HEK293 (cell line): ENCODE data around the gene ZNF232.

ENCODE experiments used
- CTCF ChIP-seq: fragments of 450-650 bp; formaldehyde crosslinking; IDR thresholded peaks from 2 replicates; pipeline ENCODE4 v1.5.1; 2016; ENCODE audit warnings: missing biosample characterization, missing genetic modification characterization
- ELK4 ChIP-seq: IDR thresholded peaks from 2 replicates; pipeline ENCODE4 v1.6.1; 2011; ENCODE audit warnings: mild to moderate bottlenecking, low read depth, low read length, borderline replicate concordance
- MEIS1 ChIP-seq: sonication (generic); formaldehyde crosslinking; IDR thresholded peaks from 2 replicates; pipeline ENCODE4 v1.8.1; 2022; ENCODE audit warnings: missing genetic modification reagents, mild to moderate bottlenecking, borderline replicate concordance
- SALL2 ChIP-seq: fragments of 450-650 bp; formaldehyde crosslinking; IDR thresholded peaks from 2 replicates; pipeline ENCODE4 v1.5.0; 2017; ENCODE audit warnings: missing biosample characterization, mild to moderate bottlenecking, missing genetic modification characterization, borderline replicate concordance
- ZBTB21 ChIP-seq: fragments of 450-650 bp; formaldehyde crosslinking; IDR thresholded peaks from 2 replicates; pipeline ENCODE4 v1.5.1; 2017; ENCODE audit warnings: missing biosample characterization, missing genetic modification characterization
- ZNF24 ChIP-seq: fragments of 450-650 bp; formaldehyde crosslinking; IDR thresholded peaks from 2 replicates; pipeline ENCODE4 v1.5.1; 2016; ENCODE audit warnings: missing biosample characterization, missing genetic modification characterization
- ZNF324 ChIP-seq: fragments of 450-650 bp; formaldehyde crosslinking; IDR thresholded peaks from 2 replicates; pipeline ENCODE4 v1.5.1; 2016; ENCODE audit warnings: missing biosample characterization, missing genetic modification characterization
- ZNF510 ChIP-seq: fragments of 450-650 bp; formaldehyde crosslinking; IDR thresholded peaks from 2 replicates; pipeline ENCODE4 v1.5.1; 2018; ENCODE audit warnings: mild to moderate bottlenecking, missing genetic modification characterization, missing biosample characterization; ENCODE audit not compliant: insufficient replicate concordance
- ZNF555 ChIP-seq: fragments of 450-650 bp; formaldehyde crosslinking; conservative IDR thresholded peaks from 2 replicates; pipeline ENCODE4 v1.5.1; 2017; ENCODE audit warnings: missing biosample characterization, mild to moderate bottlenecking, missing genetic modification characterization, inconsistent platforms
- ZNF571 ChIP-seq: fragments of 450-650 bp; formaldehyde crosslinking; IDR thresholded peaks from 2 replicates; pipeline ENCODE4 v1.5.0; 2017; ENCODE audit warnings: missing biosample characterization, missing genetic modification characterization

- TF ChIP-seq ZNF571 (tag by site-specific recombination) (no peak), CTCF (no peak), ZBTB21 (tag by site-specific recombination) (no peak), SALL2 (tag by site-specific recombination) (no peak), MEIS1 (CRISPR knock-in tag) (no peak), ZNF510 (no peak), ZNF555 (tag by site-specific recombination) (no peak), ELK4 (no peak), ZNF324 (no peak), ZNF24 (tag by site-specific recombination) (no peak)
These were observed 15.0 kb downstream of the ZNF232 start for GRCh38 chr17:5096731-5097100.
